GM13977 (cell line): ENCODE results near the gene UNC119.

Experiments
- DNase-seq: peaks from one replicate; pipeline ENCODE4 v3.0.0; 2012; ENCODE audit warnings: low spot score
- CTCF ChIP-seq: IDR thresholded peaks from 2 replicates; pipeline ENCODE4 v1.5.1; 2012; ENCODE audit warnings: mild to moderate bottlenecking, control low read depth; ENCODE audit not compliant: insufficient read depth; ENCODE audit errors: extremely low read depth, missing control alignments
- in situ Hi-C: fragments of 300-500 bp; cut with MboI; formaldehyde crosslinking; loops from one replicate; pipeline ENCODE4 v1.12.0; 2022; ENCODE audit warnings: low sequenced_read_pairs, low pct_unique_long_range_greater_than_20kb, mixed read lengths, inconsistent platforms; ENCODE audit not compliant: unreplicated experiment

Gene UNC119

GRCh38 chr17:28592260-28592659, 39.8 kb upstream of the UNC119 start:
- no peak for DNase-seq
- in situ Hi-C loops = no loop called here
- no peak for TF ChIP-seq CTCF

- DNase-seq = no peak
- TF ChIP-seq CTCF = no peak
- in situ Hi-C loops = no loop called here
These were observed 33.4 kb upstream of the UNC119 start for GRCh38 chr17:28585851-28586250.

- in situ Hi-C loops = no loop called here
- no peak for TF ChIP-seq CTCF
- DNase-seq = no peak
These were observed 32.0 kb upstream of the UNC119 start for GRCh38 chr17:28584434-28584833.

- no peak for TF ChIP-seq CTCF
- DNase-seq = no peak
- in situ Hi-C loops = no loop called here
These were observed 30.1 kb upstream of the UNC119 start for GRCh38 chr17:28582513-28582912.

DNA sequence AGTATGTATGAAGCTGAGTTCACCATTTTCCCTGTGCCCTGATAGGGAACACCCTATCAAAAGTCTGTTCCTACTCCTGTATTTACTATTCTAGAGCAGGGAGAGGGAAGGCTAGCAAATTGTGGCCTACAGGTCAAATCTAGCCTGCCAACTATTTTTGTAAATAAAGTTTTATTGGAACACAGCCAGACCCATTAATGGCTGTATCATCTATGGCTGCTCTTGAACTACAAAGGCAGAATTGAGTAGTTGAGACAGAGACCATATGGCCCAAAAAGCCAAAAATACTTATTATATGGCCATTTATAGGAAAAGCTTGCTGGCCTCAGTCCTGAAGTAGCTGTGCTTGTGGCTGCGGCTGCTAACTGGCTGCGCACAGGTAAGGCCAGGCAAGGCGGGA, 28.5 kb upstream of the UNC119 start:
- no peak for TF ChIP-seq CTCF
- no peak for DNase-seq
- in situ Hi-C loops = no loop called here

GRCh38 chr17:28579526-28579925, 27.1 kb upstream of the UNC119 start:
- TF ChIP-seq CTCF = no peak
- in situ Hi-C loops = no loop called here
- DNase-seq = peak; percentile 59
